Epithelial cell of esophagus (primary cell): ENCODE measurements around the gene AACS.
"Not testable (repeated sequence)": the region's sequence is repeated elsewhere in the genome, so short reads cannot be mapped to it uniquely, and the experiment has no call there.

Source experiments
- DNase-seq: peaks from one replicate; pipeline ENCODE4 v3.0.0; 2010; ENCODE audit warnings: low read depth
- H3K4me3 ChIP-seq: 2 replicates; pipeline ENCODE4 v1.5.1; 2011; ENCODE audit warnings: mild to moderate bottlenecking, low read length, control low read depth
- TF ChIP-seq, protein P1 (sequence below): IDR thresholded peaks from 2 replicates; pipeline ENCODE4 v1.5.1; 2011; ENCODE audit warnings: low read depth, mild to moderate bottlenecking, low read length, control low read depth, inconsistent platforms; ENCODE audit not compliant: insufficient read depth; ENCODE audit errors: missing control alignments

AACS gene

DNA sequence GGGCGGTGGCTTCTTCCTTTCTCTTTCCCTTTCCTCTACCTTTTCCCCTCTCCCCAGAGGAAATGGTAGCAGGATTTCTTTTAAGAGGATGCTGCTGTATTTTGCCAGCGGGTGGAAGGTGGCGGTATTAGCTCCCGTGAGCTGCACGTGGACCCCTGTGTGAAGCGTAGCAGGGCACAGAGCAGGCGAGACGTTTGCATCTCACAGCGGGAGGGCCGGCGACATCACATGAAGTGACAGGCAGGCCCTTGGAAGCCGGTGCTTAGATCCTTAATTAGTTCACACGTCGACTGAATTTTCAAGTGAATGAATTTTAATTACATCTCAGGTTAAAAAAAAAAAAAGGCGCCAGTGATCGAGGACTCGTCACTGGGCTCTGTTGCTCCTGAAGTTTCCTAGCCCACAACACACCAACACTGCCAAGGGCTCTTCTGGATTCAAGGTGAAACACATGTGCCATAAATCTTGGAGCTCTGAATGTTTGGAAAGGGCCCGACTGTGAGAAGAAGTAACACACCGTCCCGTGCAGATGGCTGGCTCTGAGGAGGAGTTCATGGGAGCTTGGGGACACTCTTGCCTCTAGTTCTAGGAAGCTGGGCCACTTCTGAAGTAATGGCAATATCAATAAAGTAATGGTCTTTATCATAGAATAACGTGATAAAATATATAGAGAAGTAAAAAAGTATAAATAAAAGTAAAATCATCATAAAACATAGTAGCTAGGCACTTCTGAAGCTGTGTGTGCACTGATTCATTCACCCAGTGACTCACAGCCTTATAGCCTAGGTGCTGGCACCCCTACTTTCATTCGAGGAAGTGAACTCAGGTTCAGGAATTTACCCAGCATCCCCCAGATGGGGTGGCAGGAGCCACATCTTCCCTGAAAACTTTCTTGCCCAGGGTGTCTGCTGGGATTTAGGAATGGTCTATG lies 75.3 kb downstream of the AACS start:
- H3K4me3 ChIP-seq, result no peak overlapping the region
- peak; percentile 91 for DNase-seq
- TF ChIP-seq, protein P1, sequence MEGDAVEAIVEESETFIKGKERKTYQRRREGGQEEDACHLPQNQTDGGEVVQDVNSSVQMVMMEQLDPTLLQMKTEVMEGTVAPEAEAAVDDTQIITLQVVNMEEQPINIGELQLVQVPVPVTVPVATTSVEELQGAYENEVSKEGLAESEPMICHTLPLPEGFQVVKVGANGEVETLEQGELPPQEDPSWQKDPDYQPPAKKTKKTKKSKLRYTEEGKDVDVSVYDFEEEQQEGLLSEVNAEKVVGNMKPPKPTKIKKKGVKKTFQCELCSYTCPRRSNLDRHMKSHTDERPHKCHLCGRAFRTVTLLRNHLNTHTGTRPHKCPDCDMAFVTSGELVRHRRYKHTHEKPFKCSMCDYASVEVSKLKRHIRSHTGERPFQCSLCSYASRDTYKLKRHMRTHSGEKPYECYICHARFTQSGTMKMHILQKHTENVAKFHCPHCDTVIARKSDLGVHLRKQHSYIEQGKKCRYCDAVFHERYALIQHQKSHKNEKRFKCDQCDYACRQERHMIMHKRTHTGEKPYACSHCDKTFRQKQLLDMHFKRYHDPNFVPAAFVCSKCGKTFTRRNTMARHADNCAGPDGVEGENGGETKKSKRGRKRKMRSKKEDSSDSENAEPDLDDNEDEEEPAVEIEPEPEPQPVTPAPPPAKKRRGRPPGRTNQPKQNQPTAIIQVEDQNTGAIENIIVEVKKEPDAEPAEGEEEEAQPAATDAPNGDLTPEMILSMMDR, result no peak

DNA sequence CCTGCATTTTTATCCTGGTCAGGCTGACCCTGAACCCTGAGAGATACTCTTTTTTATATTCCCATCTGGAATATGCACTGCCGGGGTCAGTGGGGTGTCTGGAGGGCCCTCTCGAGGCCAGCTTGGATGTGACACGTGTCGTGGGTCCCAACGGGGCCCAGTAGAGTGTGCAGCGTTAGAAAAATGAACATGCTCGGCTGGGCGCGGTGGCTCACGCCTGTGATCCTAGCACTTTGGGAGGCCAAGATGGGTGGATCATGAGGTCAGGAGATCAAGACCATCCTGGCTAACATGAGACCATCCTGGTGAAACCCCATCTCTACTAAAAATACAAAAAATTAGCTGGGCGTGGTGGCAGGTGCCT lies 76.0 kb downstream of the AACS start:
- DNase-seq, H3K4me3 ChIP-seq: not testable (repeated sequence)

DNA sequence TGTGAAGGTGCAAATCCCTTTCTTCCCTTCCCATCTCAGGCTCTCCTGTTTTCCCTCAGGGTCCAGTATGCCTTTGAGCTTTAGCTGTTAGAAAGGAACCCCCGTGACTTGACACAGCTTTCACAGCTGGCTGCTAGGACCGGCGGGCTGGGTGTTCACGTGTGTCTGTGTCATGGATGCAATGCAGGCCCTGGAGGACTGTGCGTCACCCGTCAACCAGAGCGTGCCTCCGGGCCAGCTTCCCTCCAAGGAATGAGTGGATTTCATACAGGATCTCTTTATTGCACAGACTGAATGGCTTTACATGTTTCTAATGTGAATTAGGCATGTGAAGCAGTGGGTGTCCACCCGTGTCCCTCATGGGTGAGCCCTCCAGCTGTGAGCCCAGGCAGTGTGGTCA lies 77.4 kb downstream of the AACS start:
- TF ChIP-seq, protein P1, result no peak
- no peak overlapping the region for H3K4me3 ChIP-seq
- no peak for DNase-seq

DNA sequence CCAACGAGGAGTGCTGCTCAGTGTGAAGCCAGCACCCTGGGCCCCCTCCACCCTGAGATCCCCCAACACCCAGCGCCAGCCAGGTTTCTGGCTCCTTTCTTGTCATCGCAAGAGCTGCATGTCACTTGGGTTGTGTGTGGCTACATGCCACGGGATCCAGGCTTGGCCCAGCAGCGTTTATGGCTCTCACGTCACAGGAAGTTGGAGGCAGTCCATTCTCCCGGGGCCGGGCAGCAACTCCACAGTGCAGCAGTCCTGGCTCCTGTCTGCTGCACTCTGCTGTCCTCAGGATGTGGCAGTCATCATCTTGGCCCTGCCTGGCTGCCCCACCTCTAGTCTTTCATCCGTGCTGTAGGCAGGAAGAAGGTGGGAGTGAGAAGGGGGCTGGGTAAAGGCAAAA lies 78.3 kb downstream of the AACS start:
- DNase-seq, result no peak
- no peak overlapping the region for H3K4me3 ChIP-seq
- TF ChIP-seq, protein P1, result no peak

DNA sequence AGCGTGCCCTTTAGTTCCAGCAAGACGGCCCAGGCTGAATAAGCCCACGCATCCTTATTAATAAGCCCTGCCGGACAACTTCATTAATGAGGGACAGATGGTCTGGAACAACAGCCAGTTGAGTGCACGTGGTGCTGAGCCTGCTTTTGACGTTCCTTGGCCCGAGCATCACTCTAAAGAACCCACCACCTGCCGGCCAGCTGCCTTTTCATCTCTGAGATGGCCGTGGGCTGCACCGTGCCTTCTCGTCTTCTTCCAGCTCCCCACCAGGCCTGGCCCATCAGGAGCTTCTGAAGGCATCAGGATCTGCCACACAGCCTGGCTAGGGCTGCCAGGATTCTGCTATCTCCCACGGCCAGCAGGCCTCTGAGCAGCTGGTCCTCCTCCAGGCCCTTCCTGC lies 80.0 kb downstream of the AACS start:
- no peak overlapping the region for H3K4me3 ChIP-seq
- DNase-seq, result no peak
- TF ChIP-seq, protein P1, result no peak

DNA sequence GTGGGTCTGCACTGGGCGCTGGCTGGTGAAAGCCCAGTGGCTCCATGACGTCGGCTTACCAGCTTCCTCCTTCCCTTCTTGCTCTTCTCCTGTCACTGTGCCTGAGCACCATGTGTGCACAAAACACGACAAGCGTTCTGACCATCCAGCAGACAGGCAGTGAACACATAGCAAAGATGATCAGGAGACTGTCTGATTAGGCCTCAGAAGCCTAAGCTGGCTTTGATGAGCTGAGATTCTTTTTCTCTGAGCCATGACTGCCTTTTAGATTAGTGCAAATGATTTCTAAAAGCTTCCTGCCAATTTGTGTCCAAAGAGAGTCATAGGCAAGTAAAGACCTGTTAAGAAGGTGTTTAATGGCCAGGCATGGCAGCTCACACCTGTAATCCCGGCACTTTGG lies 83.1 kb downstream of the AACS start:
- no peak overlapping the region for H3K4me3 ChIP-seq
- peak; percentile 87 for DNase-seq
- TF ChIP-seq, protein P1, result no peak

DNA sequence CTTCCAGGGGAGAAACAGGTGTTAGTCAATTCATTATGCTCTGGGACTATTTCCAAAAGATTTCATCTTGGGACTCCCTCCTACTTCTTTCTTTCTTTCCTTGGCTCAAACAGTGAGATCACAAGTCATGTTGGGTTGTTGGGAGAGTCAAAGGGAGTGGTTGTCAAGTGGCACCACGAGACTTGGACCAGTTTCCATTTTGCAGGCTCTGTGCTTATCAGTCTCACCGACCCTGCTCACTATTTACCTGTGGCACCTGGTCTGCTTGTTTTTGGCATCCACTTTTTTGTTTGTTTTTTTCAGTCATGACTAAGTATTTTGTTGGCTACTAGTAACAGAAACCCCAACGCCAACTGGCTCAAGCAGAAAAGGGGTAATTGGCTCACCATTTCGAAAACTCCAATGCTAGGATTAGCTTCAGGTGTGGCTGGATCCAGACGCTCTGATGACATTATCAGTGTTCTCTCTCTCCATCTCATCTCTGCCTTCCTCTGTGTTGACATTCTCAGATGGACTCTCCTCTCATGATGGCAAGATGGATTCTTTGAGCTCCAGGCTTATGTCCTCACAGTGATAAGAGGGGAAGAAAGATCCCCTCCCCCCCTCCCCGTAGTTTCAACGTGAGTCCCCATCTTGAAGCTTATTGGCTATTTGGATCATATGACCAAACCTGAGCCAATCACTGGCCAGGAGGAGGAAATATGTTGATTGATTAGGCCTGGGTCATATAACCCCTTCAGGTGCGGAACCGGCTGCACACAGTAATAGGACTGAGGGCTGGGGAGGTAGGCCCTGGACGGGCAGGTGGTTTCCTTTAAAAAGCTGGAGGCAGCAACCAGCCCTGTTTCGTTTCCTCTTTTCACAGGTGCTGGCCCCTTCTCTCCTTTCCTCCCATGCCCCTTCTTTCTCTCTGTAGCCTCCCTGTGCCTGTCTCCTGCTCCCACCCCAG lies 84.2 kb downstream of the AACS start:
- no peak overlapping the region for H3K4me3 ChIP-seq
- TF ChIP-seq, protein P1, result no peak
- no peak for DNase-seq
